ENCODE data around the gene RARRES1. TPM values are rescaled to one million over a fixed set of nuclear protein-coding genes. Genes with fewer than 3 reads are reported as not detected.

The RARRES1 gene
- total and polyA plus RNA-seq, 2 experiments from 2014 or later = 1.2 to 1.7 TPM

- Histone ChIP-seq H3K9me2 (ENCODE audit: insufficient read depth) (no peaks in the 10 kb centered on the region), H3K4me1 (ENCODE audit: insufficient read depth) (0 out of 2 replicates have a peak, but pooled peaks cover 3% of the 10 kb centered on the region), H3K79me2 (ENCODE audit: insufficient read depth) (peaks cover 5% of the 10 kb centered on the region; the same call in 1 of the 2 replicates), H3F3A (ENCODE audit: insufficient read depth) (peaks cover under 1% of the 10 kb centered on the region; the same call in 1 of the 2 replicates), H3K27me3 (replicated peaks; ENCODE audit: insufficient read depth) (no peaks in the 10 kb centered on the region), H3K4me3 (no peak overlapping the region), H4K20me1 (ENCODE audit: insufficient read depth) (no peaks in the 10 kb centered on the region), H3K27ac (no peak overlapping the region), H2AFZ (no peak overlapping the region), H3K36me3 (ENCODE audit: low read depth) (peaks cover 69% of the 10 kb centered on the region), H3K9me3 (ENCODE audit: low read depth) (no peaks in the 10 kb centered on the region), H3K4me2 (ENCODE audit: unreplicated experiment) (no peak overlapping the region), H3K9ac (no peak overlapping the region)
- TF ChIP-seq EZH2 (IDR thresholded peaks at IDR 0.05; ENCODE audit: insufficient read depth, poor library complexity, severe bottlenecking) (no peak), EZH2phosphoT487 (IDR thresholded peaks at IDR 0.05; ENCODE audit: insufficient read depth, low read depth) (no peak)
- in situ Hi-C loops (cut with MboI) = loop anchor here (10.0 kb wide), 1 partner anchor 131 kb away; no protein-coding TSS in a partner anchor
- 100% methylated on average over 1 of the region's 1 CpG for WGBS, 2 experiments (ENCODE audit: low coverage in 1 of 2, low lambda C conversion rate in 2 of 2, missing lambda C conversion rate in 2 of 2)
- no peak for DNase-seq
Observed at GRCh38 chr3:158663832-158664231, 68.4 kb downstream of the RARRES1 start.

- H3K9me2 ChIP-seq (ENCODE audit: insufficient read depth) = no peaks in the 10 kb centered on the region
- H3K4me3 ChIP-seq = no peak overlapping the region
- H3K9ac ChIP-seq = no peak overlapping the region
- no peaks in the 10 kb centered on the region for H3K9me3 ChIP-seq (ENCODE audit: low read depth)
- H2AFZ ChIP-seq = no peak overlapping the region
- H3K27me3 ChIP-seq (replicated peaks; ENCODE audit: insufficient read depth) = no peaks in the 10 kb centered on the region
- peaks cover 69% of the 10 kb centered on the region for H3K36me3 ChIP-seq (ENCODE audit: low read depth)
- WGBS, 2 experiments (ENCODE audit: low coverage in 1 of 2, low lambda C conversion rate in 2 of 2, missing lambda C conversion rate in 2 of 2) = 72 to 77% methylated on average over 1 of the region's 1 CpG
- no peaks in the 10 kb centered on the region for H4K20me1 ChIP-seq (ENCODE audit: insufficient read depth)
- no peak for DNase-seq
- 0 out of 2 replicates have a peak, but pooled peaks cover 3% of the 10 kb centered on the region for H3K4me1 ChIP-seq (ENCODE audit: insufficient read depth)
- H3K79me2 ChIP-seq (ENCODE audit: insufficient read depth) = peaks cover 5% of the 10 kb centered on the region; the same call in 1 of the 2 replicates
- in situ Hi-C loops (cut with MboI) = loop anchor here (10.0 kb wide), 1 partner anchor 132 kb away; no protein-coding TSS in a partner anchor
- no peak overlapping the region for H3K4me2 ChIP-seq (ENCODE audit: unreplicated experiment)
- peaks cover 6% of the 10 kb centered on the region; the same call in 1 of the 2 replicates for H3F3A ChIP-seq (ENCODE audit: insufficient read depth)
- no peak overlapping the region for H3K27ac ChIP-seq
- no peak for TF ChIP-seq EZH2 (IDR thresholded peaks at IDR 0.05; ENCODE audit: insufficient read depth, poor library complexity, severe bottlenecking)
- no peak for TF ChIP-seq EZH2phosphoT487 (IDR thresholded peaks at IDR 0.05; ENCODE audit: insufficient read depth, low read depth)
Observed at GRCh38 chr3:158663246-158663645, 69.0 kb downstream of the RARRES1 start.

- Histone ChIP-seq H3K27me3 (replicated peaks; ENCODE audit: insufficient read depth) (no peaks in the 10 kb centered on the region), H3K36me3 (ENCODE audit: low read depth) (peaks cover 51% of the 10 kb centered on the region), H3K79me2 (ENCODE audit: insufficient read depth) (peaks cover 5% of the 10 kb centered on the region; the same call in 1 of the 2 replicates), H3K27ac (no peak overlapping the region), H3K4me2 (ENCODE audit: unreplicated experiment) (no peak overlapping the region), H3K9me2 (ENCODE audit: insufficient read depth) (no peaks in the 10 kb centered on the region), H3K4me3 (no peak overlapping the region), H3K4me1 (ENCODE audit: insufficient read depth) (0 out of 2 replicates have a peak, but pooled peaks cover 3% of the 10 kb centered on the region), H4K20me1 (ENCODE audit: insufficient read depth) (no peaks in the 10 kb centered on the region), H3K9me3 (ENCODE audit: low read depth) (no peaks in the 10 kb centered on the region), H2AFZ (no peak overlapping the region), H3K9ac (no peak overlapping the region), H3F3A (ENCODE audit: insufficient read depth) (peaks cover 7% of the 10 kb centered on the region; the same call in 1 of the 2 replicates)
- TF ChIP-seq EZH2phosphoT487 (IDR thresholded peaks at IDR 0.05; ENCODE audit: insufficient read depth, low read depth) (no peak), EZH2 (IDR thresholded peaks at IDR 0.05; ENCODE audit: insufficient read depth, poor library complexity, severe bottlenecking) (no peak)
- WGBS, 2 experiments (ENCODE audit: low coverage in 1 of 2, low lambda C conversion rate in 2 of 2, missing lambda C conversion rate in 2 of 2) = 94 to 96% methylated on average over 4 of the region's 4 CpGs
- in situ Hi-C loops (cut with MboI) = loop anchor here (10.0 kb wide), 1 partner anchor 134 kb away; no protein-coding TSS in a partner anchor
- no peak for DNase-seq
Observed at GRCh38 chr3:158660711-158661110, 71.5 kb downstream of the RARRES1 start.

- H3K4me1 ChIP-seq (ENCODE audit: insufficient read depth) = 0 out of 2 replicates have a peak, but pooled peaks cover 3% of the 10 kb centered on the region
- in situ Hi-C loops (cut with MboI) = loop anchor here (10.0 kb wide), 1 partner anchor 135 kb away; no protein-coding TSS in a partner anchor
- no peaks in the 10 kb centered on the region for H3K9me2 ChIP-seq (ENCODE audit: insufficient read depth)
- no peak overlapping the region for H3K4me2 ChIP-seq (ENCODE audit: unreplicated experiment)
- peak; percentile 91 for DNase-seq
- H3K4me3 ChIP-seq = no peak overlapping the region
- no peaks in the 10 kb centered on the region for H3K9me3 ChIP-seq (ENCODE audit: low read depth)
- no peaks in the 10 kb centered on the region for H3K27me3 ChIP-seq (replicated peaks; ENCODE audit: insufficient read depth)
- H3K27ac ChIP-seq = 0 out of 2 replicates have a peak overlapping the region, but pooled peaks have one; percentile 2
- peaks cover 7% of the 10 kb centered on the region; the same call in 1 of the 2 replicates for H3F3A ChIP-seq (ENCODE audit: insufficient read depth)
- TF ChIP-seq EZH2phosphoT487 (IDR thresholded peaks at IDR 0.05; ENCODE audit: insufficient read depth, low read depth) (no peak), EZH2 (IDR thresholded peaks at IDR 0.05; ENCODE audit: insufficient read depth, poor library complexity, severe bottlenecking) (no peak)
- H2AFZ ChIP-seq = 0 out of 2 replicates have a peak overlapping the region, but pooled peaks have one; percentile 22
- H4K20me1 ChIP-seq (ENCODE audit: insufficient read depth) = no peaks in the 10 kb centered on the region
- no peak overlapping the region for H3K9ac ChIP-seq
- no peaks in the 10 kb centered on the region for H3K79me2 ChIP-seq (ENCODE audit: insufficient read depth)
- WGBS, 2 experiments (ENCODE audit: low coverage in 1 of 2, low lambda C conversion rate in 2 of 2, missing lambda C conversion rate in 2 of 2) = 38 to 42% methylated on average over 7 of the region's 7 CpGs
- peaks cover 46% of the 10 kb centered on the region for H3K36me3 ChIP-seq (ENCODE audit: low read depth)
Observed at GRCh38 chr3:158659454-158660237, 72.6 kb downstream of the RARRES1 start.

Measured in GM23248 (cell line).